Heart left ventricle (tissue), 16 donors: Measurements from ENCODE around the gene CD101. TPM values are rescaled to one million over a fixed set of nuclear protein-coding genes. Genes with fewer than 3 reads are reported as not detected.

Experiments used
- ATAC-seq, 4 donors: fragments of 200-7000 bp; cut with Tn5 transposase; one replicate each; pipeline ENCODE4 v1.9.1; 2020 to 2022; ENCODE audit warnings: moderate library complexity in 4 of 4, mild to moderate bottlenecking in 3 of 4, moderate number of reproducible peaks in 1 of 4
- DNase-seq, 5 donors: peaks; one replicate each; pipeline ENCODE4 v3.0.0-alpha.2; 2020
- H3K27ac ChIP-seq, 12 donors: fragments of 200-600 bp; sonication (generic) in 4 of 12; one replicate each; pipeline versions ENCODE4 v1.5.0 to v1.8.0; 2016 to 2022; ENCODE audit warnings: mild to moderate bottlenecking in 2 of 12
- H3K27me3 ChIP-seq, 9 donors: fragments of 200-600 bp; sonication (generic) in 2 of 9; one replicate each; pipeline versions ENCODE4 v1.5.1 to v1.8.0; 2016 to 2022; ENCODE audit warnings: mild to moderate bottlenecking in 3 of 9
- H3K36me3 ChIP-seq, 9 donors: fragments of 200-600 bp; sonication (generic) in 2 of 9; one replicate each; pipeline versions ENCODE4 v1.5.0 to v1.8.0; 2018 to 2022; ENCODE audit warnings: mild to moderate bottlenecking in 2 of 9
- H3K4me1 ChIP-seq, 12 donors: fragments of 200-600 bp; sonication (generic) in 4 of 12; one replicate each; pipeline versions ENCODE4 v1.5.0 to v1.8.0; 2016 to 2022; ENCODE audit warnings: mild to moderate bottlenecking in 3 of 12
- H3K4me3 ChIP-seq, 12 donors: fragments of 200-600 bp; sonication (generic) in 4 of 12; one replicate each; pipeline versions ENCODE4 v1.5.0 to v1.8.0; 2017 to 2022; ENCODE audit warnings: mild to moderate bottlenecking in 9 of 12, moderate library complexity in 4 of 12
- H3K9me3 ChIP-seq, 12 donors: fragments of 200-600 bp; sonication (generic) in 4 of 12; one replicate each; pipeline versions ENCODE4 v1.5.0 to v1.8.0; 2016 to 2022; ENCODE audit warnings: mild to moderate bottlenecking in 1 of 12
- POLR2A ChIP-seq, 2 donors: fragments of 450-650 bp; IDR thresholded peaks; one replicate each; pipeline ENCODE4 v1.6.1; 2017; ENCODE audit warnings: antibody characterized with exemption in 2 of 2, mild to moderate bottlenecking in 2 of 2, moderate library complexity in 2 of 2
- WGBS, 4 donors: extraction: QIAGEN DNeasy Blood & Tissue Kit in 2 of 4; methylation state at CpG; one replicate each; pipeline versions ENCODE4 v1.1.5 to v1.1.7; 2013 to 2018; 5-methylcytosine and 5-hydroxymethylcytosine counted together
- intact Hi-C, 10 donors: fragments of 100-400 bp; cut with DNase I; formaldehyde crosslinking; loops; one replicate each; pipeline versions ENCODE4 v1.11.1 to v1.14.2; 2022
- long read RNA-seq, 3 donors: library from polyadenylated mRNA; unstranded; transcript quantifications; one replicate each; pipeline ENCODE4 v2.0.0, GENCODE V29; 2020 to 2021
- polyA plus RNA-seq, 2 donors: library from polyadenylated mRNA; stranded (reverse); fragments of 200-250 nt; gene quantifications; one replicate each; pipeline ENCODE4 v1.2.3, GENCODE V29; 2013
- total RNA-seq, 9 donors: library from RNA; depleted of rRNA in 2 of 9; stranded (reverse); fragments of >200 nt in 2 of 9; fragmentation: NEBNext Ultra II Directional in 3 of 9; extraction: Animal tissue kit (Norgen Biotek cat#: 25700) in 3 of 9; gene quantifications; one replicate each; pipeline versions ENCODE4 v1.1.0 to v1.2.4, GENCODE V29; 2016 to 2023
- TF ChIP-seq, protein P1 (sequence below), 12 donors: fragments of 200-600 bp; sonication (generic) in 4 of 12; IDR thresholded peaks; one replicate each; pipeline versions ENCODE4 v1.5.0 to v1.8.0; 2018 to 2022; ENCODE audit warnings: antibody characterized with exemption in 12 of 12, mild to moderate bottlenecking in 5 of 12
- donor health status: ischemic (EF 13 %, LVEDD 7.1; RV severe dilation, severe dysfunction).
- donor health status: healthy with polysubstance abuse.
- donor health status: DM: no; HTN: yes; CAD: no.
- donor health status: DM: no; HTN: no; CAD: no.
- donor health status: ischemic (EF 25% LVEDD 6.9; RV normal size, moderate dysfunction).
- donor health status: ischemic (EF 25% LVEDD 5.7; RV mildly dilated, moderate dysfunction).
- donor health status: healthy.
- donor health status: DM: yes; HTN: yes; CAD: no.
- donor health status: ischemic (EF 35%, LVEDD 5.7; RV mildly dilated, moderate dysfunction).
- donor health status: nonischemic (EF 11% LVEDD 7.7; RV severe dilation, severe dysfunction).
- donor health status: DM: yes; HTN: yes; CAD: no.
- donor health status: PGD.
- donor health status: ischemic (EF 29% LVEDD 5.4; RV normal size, mild dysfunction).
- donor health status: nonischemic (EF 23%, LVEDD 6.1; RV moderate dilation, normal function).

Gene CD101
- total RNA-seq: 1 to 10 TPM in 5 of 9 donors, under 1 TPM in 4; 0.54 to 2.5 (median 1.0) TPM
- under 1 TPM; 0.38 to 0.72 TPM for polyA plus RNA-seq
- long read RNA-seq, donor 1: 0 reads
- long read RNA-seq, donor 2, partial matches to known transcripts: 0 of 2 reads
- long read RNA-seq, donor 2, other reads (novel, unspliced or antisense): 2 of 2 reads
- long read RNA-seq, donor 3: 0 reads

GRCh38 chr1:117001254-117001927 lies at the start of gene CD101:
CD101 (plus strand) TSS chr1:117001760; CDS start chr1:117001818, 58 bp downstream.
- Histone ChIP-seq H3K27ac (peak within 1 kb of the TSS in 1 of 12 donors; percentile 78), H3K27me3 (no peaks in the 10 kb centered on the region), H3K36me3 (no peaks in the 10 kb centered on the region), H3K4me1 (peaks cover 0 to 44% (median 0%) of the 10 kb centered on the region in 12 donors), H3K4me3 (peak within 1 kb of the TSS in 1 of 12 donors; percentile 10), H3K9me3 (no peaks in the 10 kb centered on the region)
- no peak for TF ChIP-seq POLR2A (IDR thresholded peaks at IDR 0.05)
- TF ChIP-seq, protein P1, sequence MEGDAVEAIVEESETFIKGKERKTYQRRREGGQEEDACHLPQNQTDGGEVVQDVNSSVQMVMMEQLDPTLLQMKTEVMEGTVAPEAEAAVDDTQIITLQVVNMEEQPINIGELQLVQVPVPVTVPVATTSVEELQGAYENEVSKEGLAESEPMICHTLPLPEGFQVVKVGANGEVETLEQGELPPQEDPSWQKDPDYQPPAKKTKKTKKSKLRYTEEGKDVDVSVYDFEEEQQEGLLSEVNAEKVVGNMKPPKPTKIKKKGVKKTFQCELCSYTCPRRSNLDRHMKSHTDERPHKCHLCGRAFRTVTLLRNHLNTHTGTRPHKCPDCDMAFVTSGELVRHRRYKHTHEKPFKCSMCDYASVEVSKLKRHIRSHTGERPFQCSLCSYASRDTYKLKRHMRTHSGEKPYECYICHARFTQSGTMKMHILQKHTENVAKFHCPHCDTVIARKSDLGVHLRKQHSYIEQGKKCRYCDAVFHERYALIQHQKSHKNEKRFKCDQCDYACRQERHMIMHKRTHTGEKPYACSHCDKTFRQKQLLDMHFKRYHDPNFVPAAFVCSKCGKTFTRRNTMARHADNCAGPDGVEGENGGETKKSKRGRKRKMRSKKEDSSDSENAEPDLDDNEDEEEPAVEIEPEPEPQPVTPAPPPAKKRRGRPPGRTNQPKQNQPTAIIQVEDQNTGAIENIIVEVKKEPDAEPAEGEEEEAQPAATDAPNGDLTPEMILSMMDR (IDR thresholded peaks at IDR 0.05): no peak
- intact Hi-C loops: no loop called here
- DNase-seq (no peak), ATAC-seq (no peak)
- 88 to 94% (median 91%) methylated on average over 3 of the region's 3 CpGs for WGBS, 4 donors

- Histone ChIP-seq H3K9me3 (no peaks in the 10 kb centered on the region), H3K4me3 (no peak overlapping the region), H3K4me1 (peaks cover 0 to 62% (median 39%) of the 10 kb centered on the region in 12 donors), H3K36me3 (peaks cover 0 to 22% (median 10%) of the 10 kb centered on the region in 9 donors), H3K27me3 (no peaks in the 10 kb centered on the region), H3K27ac (peak overlapping the region in 1 of 12 donors; percentile 32)
- WGBS, 4 donors: 85 to 96% (median 94%) methylated on average over 2 of the region's 2 CpGs
- ATAC-seq (no peak), DNase-seq (no peak)
- TF ChIP-seq, protein P1 (IDR thresholded peaks at IDR 0.05): no peak
- TF ChIP-seq POLR2A (IDR thresholded peaks at IDR 0.05): no peak
- intact Hi-C loops: loop anchor here in 5 of 10 donors (5.0 kb wide), 2 partner anchors 36 to 41 kb away; no protein-coding TSS in a partner anchor
These were observed 48.8 kb upstream of the CD101 start for GRCh38 chr1:116952738-116953275.

GRCh38 chr1:116954440-116954839 lies 47.1 kb upstream of the CD101 start:
- Histone ChIP-seq H3K27ac (peak overlapping the region in 3 of 12 donors; percentile 15 to 52 (median 37)), H3K36me3 (peaks cover 0 to 17% (median 4%) of the 10 kb centered on the region in 9 donors), H3K9me3 (no peaks in the 10 kb centered on the region), H3K4me1 (peaks cover 0 to 61% (median 33%) of the 10 kb centered on the region in 12 donors), H3K27me3 (no peaks in the 10 kb centered on the region), H3K4me3 (no peak overlapping the region)
- intact Hi-C loops: loop anchor here in 5 of 10 donors (5.0 kb wide), 2 partner anchors 37 to 42 kb away; no protein-coding TSS in a partner anchor
- WGBS, 4 donors: 41 to 60% (median 43%) methylated on average over 3 of the region's 3 CpGs
- DNase-seq (peak in 1 of 5 donors; percentile 54), ATAC-seq (peak; percentile 14 to 90 (median 49))
- TF ChIP-seq, protein P1 (IDR thresholded peaks at IDR 0.05): no peak
- TF ChIP-seq POLR2A (IDR thresholded peaks at IDR 0.05): no peak

- Histone ChIP-seq H3K27ac (peak overlapping the region in 2 of 12 donors; percentile 27 to 52), H3K36me3 (peaks cover 0 to 22% (median 2%) of the 10 kb centered on the region in 9 donors), H3K4me3 (no peak overlapping the region), H3K27me3 (no peaks in the 10 kb centered on the region), H3K4me1 (peaks cover 0 to 41% (median 19%) of the 10 kb centered on the region in 12 donors), H3K9me3 (no peaks in the 10 kb centered on the region)
- ATAC-seq (no peak), DNase-seq (no peak)
- WGBS, 4 donors: 96 to 98% (median 97%) methylated on average over 7 of the region's 7 CpGs
- intact Hi-C loops: no loop called here
- no peak for TF ChIP-seq POLR2A (IDR thresholded peaks at IDR 0.05)
- TF ChIP-seq, protein P1 (IDR thresholded peaks at IDR 0.05): no peak
These were observed 45.2 kb upstream of the CD101 start for GRCh38 chr1:116956378-116956777.
